Effector memory CD8-positive, alpha-beta T cell (primary cell): ENCODE data around the gene PSMF1.

Experiments used
- ATAC-seq: fragments of 150-1000 bp; cut with Tn5 transposase; replicated peaks from 2 replicates; pipeline ENCODE4 v1.10.0; 2021; ENCODE audit warnings: mild to moderate bottlenecking, moderate library complexity
- DNase-seq, 3 experiments: peaks; one replicate each; pipeline ENCODE4 v3.0.0; 2021
- H3K27ac Mint-ChIP-seq, 2 donors: one replicate each; pipeline ENCODE4 v1.8.0; 2022; ENCODE audit warnings: mild to moderate bottlenecking in 2 of 2, mixed read lengths in 2 of 2, moderate library complexity in 2 of 2
- H3K27me3 Mint-ChIP-seq, 2 donors: one replicate each; pipeline ENCODE4 v1.8.0; 2022; ENCODE audit warnings: mixed read lengths in 2 of 2
- H3K36me3 Mint-ChIP-seq: one replicate; pipeline ENCODE4 v1.8.0; 2022; ENCODE audit warnings: mild to moderate bottlenecking, moderate library complexity, mixed read lengths; ENCODE audit not compliant: insufficient read depth
- H3K4me1 Mint-ChIP-seq, 2 donors: one replicate each; pipeline ENCODE4 v1.8.0; 2022; ENCODE audit warnings: low read depth in 2 of 2, mixed read lengths in 2 of 2
- H3K4me3 Mint-ChIP-seq, 2 donors: one replicate each; pipeline ENCODE4 v1.8.0; 2022; ENCODE audit warnings: mild to moderate bottlenecking in 2 of 2, mixed read lengths in 2 of 2, moderate library complexity in 2 of 2
- H3K9me3 Mint-ChIP-seq, 2 donors: one replicate each; pipeline ENCODE4 v1.8.0; 2022; ENCODE audit warnings: mixed read lengths in 2 of 2

The PSMF1 gene

GRCh38 chr20:1160496-1160895 is 42.1 kb downstream of the PSMF1 start:
- H3K27me3 Mint-ChIP-seq: no peaks in the 10 kb centered on the region
- no peak for DNase-seq
- no peak for ATAC-seq
- no peak overlapping the region for H3K4me3 Mint-ChIP-seq
- H3K36me3 Mint-ChIP-seq: peaks cover 18% of the 10 kb centered on the region
- no peak overlapping the region for H3K27ac Mint-ChIP-seq
- H3K9me3 Mint-ChIP-seq: no peaks in the 10 kb centered on the region
- H3K4me1 Mint-ChIP-seq: peaks cover 0 to 9% of the 10 kb centered on the region in 2 donors

GRCh38 chr20:1160991-1161390 is 42.6 kb downstream of the PSMF1 start:
- ATAC-seq (no peak), DNase-seq (no peak)
- H3K4me1 Mint-ChIP-seq: peaks cover 0 to 6% of the 10 kb centered on the region in 2 donors
- peaks cover 23% of the 10 kb centered on the region for H3K36me3 Mint-ChIP-seq
- H3K27ac Mint-ChIP-seq: no peak overlapping the region
- H3K9me3 Mint-ChIP-seq: no peaks in the 10 kb centered on the region
- H3K27me3 Mint-ChIP-seq: no peaks in the 10 kb centered on the region
- no peak overlapping the region for H3K4me3 Mint-ChIP-seq

GRCh38 chr20:1163105-1163504 is 44.7 kb downstream of the PSMF1 start:
- Mint-ChIP-seq H3K9me3 (no peaks in the 10 kb centered on the region), H3K27ac (no peak overlapping the region), H3K4me3 (no peak overlapping the region), H3K36me3 (peaks cover 40% of the 10 kb centered on the region), H3K27me3 (no peaks in the 10 kb centered on the region), H3K4me1 (peaks cover 0 to 3% of the 10 kb centered on the region in 2 donors)
- ATAC-seq: no peak
- no peak for DNase-seq

GRCh38 chr20:1163653-1164052 is 45.3 kb downstream of the PSMF1 start:
- Mint-ChIP-seq H3K36me3 (peaks cover 44% of the 10 kb centered on the region), H3K27ac (no peak overlapping the region), H3K9me3 (no peaks in the 10 kb centered on the region), H3K4me1 (peaks cover 0 to 3% of the 10 kb centered on the region in 2 donors), H3K27me3 (no peaks in the 10 kb centered on the region), H3K4me3 (no peak overlapping the region)
- DNase-seq: no peak
- no peak for ATAC-seq

GRCh38 chr20:1164871-1165270 is 46.5 kb downstream of the PSMF1 start:
- H3K36me3 Mint-ChIP-seq: peaks cover 49% of the 10 kb centered on the region
- H3K27ac Mint-ChIP-seq: no peak overlapping the region
- DNase-seq (no peak), ATAC-seq (no peak)
- no peak overlapping the region for H3K4me3 Mint-ChIP-seq
- H3K4me1 Mint-ChIP-seq: peaks cover 0 to 3% of the 10 kb centered on the region in 2 donors
- H3K9me3 Mint-ChIP-seq: no peaks in the 10 kb centered on the region
- H3K27me3 Mint-ChIP-seq: no peaks in the 10 kb centered on the region

GRCh38 chr20:1165521-1165920 is 47.1 kb downstream of the PSMF1 start:
- no peak for ATAC-seq
- DNase-seq: no peak
- Mint-ChIP-seq H3K27me3 (no peaks in the 10 kb centered on the region), H3K9me3 (no peaks in the 10 kb centered on the region), H3K4me1 (peaks cover 3 to 4% of the 10 kb centered on the region in 2 donors), H3K4me3 (no peak overlapping the region), H3K27ac (no peak overlapping the region), H3K36me3 (peaks cover 54% of the 10 kb centered on the region)

- no peak for ATAC-seq
- Mint-ChIP-seq H3K4me3 (no peak overlapping the region), H3K27me3 (no peaks in the 10 kb centered on the region), H3K9me3 (no peaks in the 10 kb centered on the region), H3K36me3 (peaks cover 57% of the 10 kb centered on the region), H3K27ac (peak overlapping the region in 1 of 2 donors; percentile 17), H3K4me1 (peaks cover 1 to 4% of the 10 kb centered on the region in 2 donors)
- DNase-seq: no peak
These were observed 47.5 kb downstream of the PSMF1 start for GRCh38 chr20:1165941-1166340.

- DNase-seq (no peak), ATAC-seq (no peak)
- Mint-ChIP-seq H3K27ac (no peak overlapping the region), H3K4me3 (no peak overlapping the region), H3K9me3 (no peaks in the 10 kb centered on the region), H3K36me3 (peaks cover 61% of the 10 kb centered on the region), H3K4me1 (peaks cover 0 to 4% of the 10 kb centered on the region in 2 donors), H3K27me3 (no peaks in the 10 kb centered on the region)
These were observed 48.7 kb downstream of the PSMF1 start for GRCh38 chr20:1166948-1167720.

- Mint-ChIP-seq H3K4me3 (no peak overlapping the region), H3K4me1 (peaks cover 0 to 4% of the 10 kb centered on the region in 2 donors), H3K9me3 (no peaks in the 10 kb centered on the region), H3K36me3 (peaks cover 55% of the 10 kb centered on the region), H3K27me3 (no peaks in the 10 kb centered on the region), H3K27ac (no peak overlapping the region)
- DNase-seq (no peak), ATAC-seq (no peak)
These were observed 50.8 kb downstream of the PSMF1 start for GRCh38 chr20:1169224-1169623.

- Mint-ChIP-seq H3K9me3 (no peaks in the 10 kb centered on the region), H3K27me3 (no peaks in the 10 kb centered on the region), H3K36me3 (peaks cover 35% of the 10 kb centered on the region), H3K4me1 (peaks cover 0 to 4% of the 10 kb centered on the region in 2 donors), H3K27ac (no peak overlapping the region), H3K4me3 (no peak overlapping the region)
- DNase-seq: no peak
- ATAC-seq: no peak
These were observed 53.2 kb downstream of the PSMF1 start for GRCh38 chr20:1171461-1172093.

GRCh38 chr20:1173698-1174097 is 55.3 kb downstream of the PSMF1 start:
- H3K4me1 Mint-ChIP-seq: peaks cover 0 to 4% of the 10 kb centered on the region in 2 donors
- no peaks in the 10 kb centered on the region for H3K9me3 Mint-ChIP-seq
- ATAC-seq: no peak
- no peak overlapping the region for H3K27ac Mint-ChIP-seq
- no peak overlapping the region for H3K4me3 Mint-ChIP-seq
- H3K27me3 Mint-ChIP-seq: no peaks in the 10 kb centered on the region
- peaks cover 22% of the 10 kb centered on the region for H3K36me3 Mint-ChIP-seq
- no peak for DNase-seq

GRCh38 chr20:1174787-1175186 is 56.4 kb downstream of the PSMF1 start:
- Mint-ChIP-seq H3K4me3 (no peak overlapping the region), H3K27ac (no peak overlapping the region), H3K27me3 (no peaks in the 10 kb centered on the region), H3K36me3 (peaks cover 18% of the 10 kb centered on the region), H3K9me3 (no peaks in the 10 kb centered on the region), H3K4me1 (peaks cover 0 to 4% of the 10 kb centered on the region in 2 donors)
- no peak for DNase-seq
- no peak for ATAC-seq

- Mint-ChIP-seq H3K27ac (no peak overlapping the region), H3K4me1 (no peaks in the 10 kb centered on the region)
These were observed 59.3 kb downstream of the PSMF1 start for GRCh38 chr20:1177680-1178079.

GRCh38 chr20:1178103-1178502 is 59.7 kb downstream of the PSMF1 start:
- DNase-seq: no peak
- no peak for ATAC-seq
- H3K9me3 Mint-ChIP-seq: no peaks in the 10 kb centered on the region
- H3K4me3 Mint-ChIP-seq: no peak overlapping the region
- no peak overlapping the region for H3K27ac Mint-ChIP-seq
- no peaks in the 10 kb centered on the region for H3K4me1 Mint-ChIP-seq
- H3K27me3 Mint-ChIP-seq: peaks cover 0 to 13% of the 10 kb centered on the region in 2 donors
- H3K36me3 Mint-ChIP-seq: peaks cover 5% of the 10 kb centered on the region

More at GRCh38 chr20:1177680-1178079, 59.3 kb downstream of the PSMF1 start:
- DNase-seq (no peak), ATAC-seq (no peak)
- Mint-ChIP-seq H3K4me3 (no peak overlapping the region), H3K36me3 (peaks cover 5% of the 10 kb centered on the region), H3K9me3 (no peaks in the 10 kb centered on the region), H3K27me3 (peaks cover 0 to 9% of the 10 kb centered on the region in 2 donors)
